ENCODE measurements around the gene LRBA. TPM values are rescaled to one million over a fixed set of nuclear protein-coding genes. Genes with fewer than 3 reads are reported as not detected.

The LRBA gene
- total and polyA plus RNA-seq, 2 donors: 11.6 to 92.0 TPM

DNA sequence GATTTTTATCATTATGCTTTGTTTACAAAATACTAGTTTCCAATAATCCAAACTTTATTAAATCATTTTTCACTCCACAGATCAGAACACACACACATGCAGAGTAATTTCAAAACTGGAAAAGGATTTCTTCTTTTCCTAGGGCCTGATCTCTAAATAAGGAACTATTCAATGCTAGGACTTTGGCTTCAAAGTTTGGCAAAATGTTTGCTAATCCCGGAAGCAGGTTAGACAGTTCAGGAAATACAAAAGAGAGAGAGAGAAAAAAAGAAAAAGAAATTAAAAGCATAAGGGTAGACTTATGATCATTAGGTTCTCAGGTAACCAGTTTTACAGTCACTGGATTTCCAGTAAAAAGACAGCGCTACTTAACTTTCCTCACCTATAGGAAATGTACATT is 725.9 kb downstream of the LRBA start:
- Histone ChIP-seq H3K4me3 (ENCODE audit: low read depth, low read length) (no peak overlapping the region), H3K27ac (ENCODE audit: low read depth) (no peak overlapping the region), H3K36me3 (ENCODE audit: insufficient read depth) (no peaks in the 10 kb centered on the region), H3K4me1 (ENCODE audit: insufficient read depth) (no peaks in the 10 kb centered on the region)
- 77% methylated on average over 2 of the region's 2 CpGs for WGBS
- no peak for DNase-seq (ENCODE audit: extremely low spot score)

DNA sequence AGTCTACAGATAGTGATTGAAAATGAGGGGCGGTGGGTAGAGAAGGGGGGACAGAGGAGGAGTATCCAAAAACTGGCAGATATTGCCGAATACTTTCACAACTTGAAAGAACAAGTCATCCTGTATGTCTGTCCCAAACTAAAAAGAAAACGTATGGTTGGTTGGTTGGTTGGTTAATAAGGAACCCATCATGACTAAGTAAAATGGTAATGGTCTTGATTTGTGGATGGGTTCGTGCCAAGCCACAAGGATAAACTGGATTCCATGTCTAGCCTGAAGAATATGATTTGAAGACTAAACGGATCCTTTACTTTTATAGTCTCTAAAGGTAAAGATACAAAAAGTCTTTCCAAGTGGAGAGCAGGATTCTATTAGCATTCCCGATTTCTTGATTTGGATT is 728.4 kb downstream of the LRBA start:
- Histone ChIP-seq H3K27ac (ENCODE audit: low read depth) (no peak overlapping the region), H3K36me3 (ENCODE audit: insufficient read depth) (peaks cover 3% of the 10 kb centered on the region), H3K4me3 (ENCODE audit: low read depth, low read length) (no peak overlapping the region), H3K4me1 (ENCODE audit: insufficient read depth) (no peaks in the 10 kb centered on the region)
- 87% methylated on average over 6 of the region's 6 CpGs for WGBS
- DNase-seq (ENCODE audit: extremely low spot score): no peak

DNA sequence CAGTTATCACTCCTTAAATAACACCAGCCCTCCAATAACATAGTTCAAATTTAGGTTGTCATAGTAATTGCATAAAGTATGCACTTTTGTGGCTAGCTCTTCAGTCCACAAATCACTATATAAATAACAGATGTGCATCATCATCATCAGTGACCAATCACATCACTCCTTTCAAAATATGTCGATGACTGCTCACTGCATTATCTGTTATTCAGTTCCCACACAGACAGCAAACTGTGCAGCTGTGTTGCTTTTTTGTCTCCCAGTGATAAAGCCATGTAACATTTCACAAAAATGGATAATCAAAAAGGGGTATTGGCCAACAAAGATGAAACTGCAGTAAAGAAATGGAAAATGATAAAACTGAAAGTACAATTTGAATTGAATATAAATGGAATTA is 731.4 kb downstream of the LRBA start:
- no peak for DNase-seq (ENCODE audit: extremely low spot score)
- peaks cover 5% of the 10 kb centered on the region for H3K36me3 ChIP-seq (ENCODE audit: insufficient read depth)
- 70% methylated on average over 1 of the region's 1 CpG for WGBS
- H3K27ac ChIP-seq (ENCODE audit: low read depth): no peak overlapping the region
- no peaks in the 10 kb centered on the region for H3K4me1 ChIP-seq (ENCODE audit: insufficient read depth)
- no peak overlapping the region for H3K4me3 ChIP-seq (ENCODE audit: low read depth, low read length)

DNA sequence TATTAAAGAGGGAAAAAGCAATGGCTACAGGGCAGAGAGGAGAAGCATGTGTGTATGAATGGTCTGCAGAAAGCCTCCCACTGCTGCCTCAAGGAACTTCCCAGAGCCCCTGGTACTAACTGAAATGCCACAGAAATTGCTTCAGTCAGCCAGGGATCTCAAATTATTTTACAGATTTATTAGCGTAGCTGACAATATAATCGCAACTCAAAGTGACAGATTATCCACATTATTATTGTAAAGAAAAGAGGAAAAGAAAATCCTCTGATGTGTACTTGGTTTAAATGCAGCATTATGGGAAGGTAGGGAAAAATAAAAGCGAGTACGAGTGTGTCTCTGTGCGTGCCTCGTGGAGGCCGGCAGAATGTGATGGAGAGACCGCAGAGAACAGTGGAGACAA is 734.1 kb downstream of the LRBA start:
- 97% methylated on average over 8 of the region's 8 CpGs for WGBS
- DNase-seq (ENCODE audit: extremely low spot score): no peak
- peaks cover 7% of the 10 kb centered on the region for H3K36me3 ChIP-seq (ENCODE audit: insufficient read depth)
- no peaks in the 10 kb centered on the region for H3K4me1 ChIP-seq (ENCODE audit: insufficient read depth)
- H3K27ac ChIP-seq (ENCODE audit: low read depth): no peak overlapping the region
- H3K4me3 ChIP-seq (ENCODE audit: low read depth, low read length): no peak overlapping the region

DNA sequence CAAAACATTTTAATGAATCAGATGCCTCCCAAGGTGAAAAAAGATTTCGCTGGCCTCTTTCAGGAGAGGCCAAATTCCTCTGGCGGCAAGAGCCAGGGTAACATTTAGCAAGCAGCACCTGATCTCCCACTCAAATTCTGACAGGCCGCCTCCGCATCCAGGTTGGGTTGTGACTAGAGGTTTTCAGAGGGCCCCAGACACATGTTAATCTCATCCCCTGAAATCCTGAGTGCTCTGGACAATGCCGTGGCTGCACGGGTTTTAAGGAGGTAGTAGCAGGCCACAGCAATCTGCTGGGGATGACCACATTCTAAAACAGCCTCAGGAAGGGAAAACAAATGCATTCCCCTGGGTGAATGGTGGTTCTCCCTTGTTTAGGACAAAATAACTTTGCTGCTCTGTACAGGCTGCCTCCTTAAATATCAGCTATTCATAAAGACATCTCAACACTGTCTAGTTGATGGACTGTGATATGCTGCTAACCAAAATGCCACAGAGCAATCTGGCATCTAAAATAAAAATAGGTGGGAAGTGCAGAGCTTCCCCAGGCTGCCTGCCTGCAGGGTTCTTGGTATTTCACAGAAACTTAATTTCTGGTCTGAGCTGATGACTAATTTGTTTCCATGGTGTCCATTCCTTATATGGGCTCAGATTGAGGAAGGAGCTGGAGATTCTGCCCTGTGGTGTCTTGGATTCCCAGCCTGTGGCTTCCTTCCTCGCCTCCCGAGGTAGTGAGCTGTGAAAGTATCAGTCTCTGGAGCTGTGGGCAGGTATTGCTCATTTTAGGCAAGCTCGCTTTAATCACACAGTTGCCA is 734.8 kb downstream of the LRBA start:
- H3K27ac ChIP-seq (ENCODE audit: low read depth): no peak overlapping the region
- H3K4me3 ChIP-seq (ENCODE audit: low read depth, low read length): no peak overlapping the region
- no peaks in the 10 kb centered on the region for H3K4me1 ChIP-seq (ENCODE audit: insufficient read depth)
- no peak for DNase-seq (ENCODE audit: extremely low spot score)
- H3K36me3 ChIP-seq (ENCODE audit: insufficient read depth): peaks cover 7% of the 10 kb centered on the region
- 62% methylated on average over 9 of the region's 9 CpGs for WGBS

DNA sequence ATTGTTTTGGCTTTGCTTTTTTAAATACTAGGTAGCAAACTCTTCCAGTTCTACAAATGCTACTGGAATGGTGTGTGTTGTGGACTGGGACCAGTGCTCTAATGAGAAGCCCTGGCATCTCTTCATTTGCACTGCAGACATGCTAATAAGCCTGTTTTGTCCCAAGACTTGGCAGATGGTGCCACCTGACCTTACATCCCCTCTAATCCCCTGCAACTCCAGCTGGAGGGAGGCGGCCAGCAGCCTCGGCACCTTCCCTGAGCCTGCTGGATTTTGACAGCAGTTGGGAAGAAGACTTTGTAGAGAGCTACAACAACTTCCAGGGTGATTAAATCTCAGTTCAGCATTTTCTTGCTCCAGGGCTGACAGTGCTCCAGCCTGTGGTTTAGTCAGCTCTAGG is 736.9 kb downstream of the LRBA start:
- Histone ChIP-seq H3K27ac (ENCODE audit: low read depth) (no peak overlapping the region), H3K4me1 (ENCODE audit: insufficient read depth) (no peaks in the 10 kb centered on the region), H3K4me3 (ENCODE audit: low read depth, low read length) (no peak overlapping the region), H3K36me3 (ENCODE audit: insufficient read depth) (peaks cover 7% of the 10 kb centered on the region)
- WGBS: 99% methylated on average over 2 of the region's 2 CpGs
- DNase-seq (ENCODE audit: extremely low spot score): no peak

DNA sequence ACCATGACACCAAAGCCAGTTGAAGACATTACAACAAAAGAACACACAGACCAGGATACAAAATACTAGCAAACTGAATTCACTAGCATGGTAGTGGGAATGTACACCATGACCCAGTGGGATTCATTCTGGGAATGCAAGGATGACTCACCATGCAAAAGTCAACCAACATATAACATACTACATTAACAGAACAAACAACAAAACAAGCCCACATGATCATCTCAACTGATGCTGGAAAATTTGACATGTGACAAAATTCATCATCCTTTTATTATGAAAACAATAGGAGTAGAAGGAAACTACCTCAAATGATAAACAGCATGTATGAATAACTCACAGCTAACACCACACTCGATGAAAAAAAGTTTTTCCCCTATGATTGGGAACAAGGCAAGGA is 746.6 kb downstream of the LRBA start:
- Histone ChIP-seq H3K36me3 (ENCODE audit: insufficient read depth) (peaks cover 1% of the 10 kb centered on the region), H3K27ac (ENCODE audit: low read depth) (no peak overlapping the region), H3K4me3 (ENCODE audit: low read depth, low read length) (no peak overlapping the region), H3K4me1 (ENCODE audit: insufficient read depth) (no peaks in the 10 kb centered on the region)
- no peak for DNase-seq (ENCODE audit: extremely low spot score)
- 96% methylated on average over 1 of the region's 1 CpG for WGBS

DNA sequence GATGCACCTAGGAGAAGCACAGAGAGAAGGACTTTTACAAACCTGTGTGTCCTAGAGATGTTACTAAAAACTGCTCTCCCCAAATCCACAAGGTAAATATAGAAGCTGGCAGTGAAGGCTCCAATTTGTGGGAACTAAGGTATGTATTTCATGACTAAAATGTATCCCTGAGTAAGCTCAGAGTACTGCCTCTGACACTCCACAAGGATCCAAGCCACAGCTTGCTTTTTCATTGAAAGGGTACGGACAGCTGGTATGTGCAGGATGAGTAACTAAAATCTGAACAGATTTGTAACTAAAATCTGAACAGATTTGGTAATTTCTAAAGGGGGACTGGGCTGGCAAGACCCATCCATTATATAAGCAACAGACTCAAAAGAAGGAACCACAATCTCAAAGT is 749.3 kb downstream of the LRBA start:
- DNase-seq (ENCODE audit: extremely low spot score): no peak
- Histone ChIP-seq H3K27ac (ENCODE audit: low read depth) (no peak overlapping the region), H3K36me3 (ENCODE audit: insufficient read depth) (peaks cover 1% of the 10 kb centered on the region), H3K4me3 (ENCODE audit: low read depth, low read length) (no peak overlapping the region), H3K4me1 (ENCODE audit: insufficient read depth) (no peaks in the 10 kb centered on the region)
- 97% methylated on average over 1 of the region's 1 CpG for WGBS

DNA sequence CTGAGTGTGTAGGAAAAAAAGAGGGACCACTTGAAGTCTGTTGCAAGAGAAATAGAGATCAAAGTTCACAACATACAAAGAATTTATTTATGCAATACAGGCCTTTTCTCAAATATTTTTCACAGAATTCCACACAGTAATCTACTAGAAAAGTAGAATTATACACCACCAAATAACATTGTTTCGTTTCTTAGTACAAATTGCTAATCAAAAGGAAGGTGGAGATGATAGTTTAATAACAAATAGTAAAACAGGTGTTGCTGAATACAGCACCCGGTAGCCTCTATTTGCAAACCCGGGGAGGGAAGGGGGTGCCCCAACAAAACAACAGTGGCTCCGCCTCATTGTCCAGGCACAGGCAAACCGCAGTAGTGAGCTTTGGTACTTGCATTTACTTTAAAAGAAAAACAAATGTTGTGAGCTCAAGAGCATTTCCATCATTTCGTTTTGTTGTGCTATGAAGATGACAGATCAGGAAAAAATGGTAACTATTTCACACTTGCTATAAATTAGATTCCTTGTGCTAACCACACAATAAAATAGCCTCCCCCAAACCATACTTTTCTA is 750.4 kb downstream of the LRBA start:
- Histone ChIP-seq H3K4me3 (ENCODE audit: low read depth, low read length) (no peak overlapping the region), H3K4me1 (ENCODE audit: insufficient read depth) (no peaks in the 10 kb centered on the region), H3K36me3 (ENCODE audit: insufficient read depth) (no peaks in the 10 kb centered on the region), H3K27ac (ENCODE audit: low read depth) (no peak overlapping the region)
- WGBS: 82% methylated on average over 6 of the region's 6 CpGs
- DNase-seq (ENCODE audit: extremely low spot score): no peak

DNA sequence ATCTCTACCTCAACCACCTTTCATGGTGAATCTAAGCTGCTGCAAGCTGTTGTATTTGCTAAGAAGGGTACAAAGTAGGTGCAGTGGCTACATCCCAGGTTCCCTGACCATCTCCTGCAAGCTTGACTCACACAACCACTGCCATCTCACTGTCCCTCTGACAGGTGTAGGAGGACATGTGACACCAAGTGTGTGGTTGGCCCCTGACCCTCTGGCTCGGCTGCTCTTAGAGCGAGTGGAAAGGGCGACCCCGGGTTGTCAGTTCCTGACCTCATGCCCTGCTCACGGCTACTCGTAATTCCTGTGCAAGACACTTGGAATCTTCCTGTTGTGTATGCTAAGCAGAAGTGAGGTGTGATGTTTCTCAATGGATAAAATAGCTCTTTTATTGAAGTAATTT is 752.5 kb downstream of the LRBA start:
- Histone ChIP-seq H3K36me3 (ENCODE audit: insufficient read depth) (no peaks in the 10 kb centered on the region), H3K27ac (ENCODE audit: low read depth) (no peak overlapping the region), H3K4me1 (ENCODE audit: insufficient read depth) (no peaks in the 10 kb centered on the region), H3K4me3 (ENCODE audit: low read depth, low read length) (no peak overlapping the region)
- DNase-seq (ENCODE audit: extremely low spot score): no peak
- 92% methylated on average over 6 of the region's 6 CpGs for WGBS

DNA sequence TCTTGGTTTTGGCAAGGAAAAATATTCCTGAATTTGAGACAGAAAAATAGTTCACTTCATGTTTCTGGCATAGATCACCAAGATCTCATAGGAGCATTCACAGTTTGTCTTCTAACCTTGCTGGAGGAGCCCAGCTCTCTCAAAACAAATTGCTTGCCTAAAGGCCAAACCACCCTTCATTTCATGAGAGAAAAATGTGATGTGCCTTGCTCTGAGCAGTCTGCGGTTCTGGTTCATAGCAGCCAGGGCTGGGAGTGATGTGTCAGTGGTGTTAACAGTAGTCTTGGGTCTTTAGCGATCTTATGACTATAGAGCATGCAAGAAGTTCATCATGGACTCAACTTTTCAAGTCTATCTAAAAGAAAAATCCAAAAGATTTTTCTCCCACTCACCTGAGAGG is 753.5 kb downstream of the LRBA start:
- H3K27ac ChIP-seq (ENCODE audit: low read depth): no peak overlapping the region
- no peak overlapping the region for H3K4me3 ChIP-seq (ENCODE audit: low read depth, low read length)
- DNase-seq (ENCODE audit: extremely low spot score): no peak
- H3K4me1 ChIP-seq (ENCODE audit: insufficient read depth): no peaks in the 10 kb centered on the region
- no peaks in the 10 kb centered on the region for H3K36me3 ChIP-seq (ENCODE audit: insufficient read depth)
- 97% methylated on average over 2 of the region's 2 CpGs for WGBS

DNA sequence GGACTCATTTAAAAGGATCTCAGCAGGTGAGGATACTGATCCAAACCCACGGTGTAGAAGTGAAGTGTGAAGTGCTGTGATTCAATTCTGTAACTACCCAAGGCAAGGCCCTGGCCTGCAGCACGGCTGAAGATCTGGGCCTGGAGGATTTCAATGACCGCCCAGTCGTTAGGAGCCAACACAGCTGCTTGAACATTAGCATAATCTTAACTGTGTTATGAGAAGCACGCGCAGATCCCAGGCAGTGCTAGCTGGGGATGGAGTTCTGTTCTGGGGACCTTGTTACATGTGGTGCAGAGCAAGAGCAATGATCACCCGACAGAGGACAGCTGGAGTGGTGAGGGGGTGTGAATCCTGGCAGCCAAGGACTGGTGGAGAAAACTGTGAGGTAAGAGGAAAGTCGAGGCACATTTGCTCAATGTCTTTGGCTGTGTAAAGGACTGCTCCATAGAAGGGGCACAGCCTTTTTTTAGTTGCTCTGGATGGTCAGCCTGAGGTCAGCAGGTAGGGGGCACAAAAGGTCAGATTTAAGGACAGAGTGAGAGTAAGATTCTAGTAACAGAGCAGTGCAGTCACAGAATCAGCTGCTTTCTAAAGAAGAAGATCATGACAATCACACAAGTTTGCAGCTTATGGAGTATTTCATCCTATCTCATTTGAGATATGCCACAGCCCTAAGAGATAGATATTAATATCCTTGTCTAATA is 755.1 kb downstream of the LRBA start:
- WGBS: 52% methylated on average over 8 of the region's 8 CpGs
- no peaks in the 10 kb centered on the region for H3K4me1 ChIP-seq (ENCODE audit: insufficient read depth)

DNA sequence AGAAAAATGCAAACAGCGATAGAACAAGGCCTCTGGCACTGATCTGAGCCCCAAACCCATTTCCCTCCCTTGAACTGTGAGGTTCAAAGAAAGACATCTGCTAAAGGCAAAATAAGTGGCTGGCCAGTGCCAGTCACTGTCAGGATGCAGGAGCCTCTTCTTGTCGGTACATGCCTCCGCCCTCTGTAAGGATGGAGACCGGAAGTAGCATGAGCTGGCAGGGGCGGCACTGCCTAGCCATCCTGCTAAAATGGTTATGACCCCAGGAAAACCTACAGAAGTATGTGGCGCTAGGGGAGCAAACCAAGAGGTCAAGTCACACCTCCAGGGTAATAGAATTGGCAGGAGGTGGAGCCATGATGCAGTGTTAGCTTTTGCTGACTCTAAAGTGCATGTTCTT is 756.5 kb downstream of the LRBA start:
- H3K4me3 ChIP-seq (ENCODE audit: low read depth, low read length): no peak overlapping the region
- WGBS: 88% methylated on average over 6 of the region's 6 CpGs
- no peak overlapping the region for H3K27ac ChIP-seq (ENCODE audit: low read depth)
- no peaks in the 10 kb centered on the region for H3K4me1 ChIP-seq (ENCODE audit: insufficient read depth)
- H3K36me3 ChIP-seq (ENCODE audit: insufficient read depth): no peaks in the 10 kb centered on the region
- no peak for DNase-seq (ENCODE audit: extremely low spot score)

More for the DNA sequence above, 755.1 kb downstream of the LRBA start:
- no peak for DNase-seq (ENCODE audit: extremely low spot score)
- Histone ChIP-seq H3K4me3 (ENCODE audit: low read depth, low read length) (no peak overlapping the region), H3K36me3 (ENCODE audit: insufficient read depth) (no peaks in the 10 kb centered on the region), H3K27ac (ENCODE audit: low read depth) (no peak overlapping the region)

Measured in urinary bladder (tissue), 4 donors.